H1 (cell line): Measurements from ENCODE around the gene ACADSB. TPM values are rescaled to one million over a fixed set of nuclear protein-coding genes. Genes with fewer than 3 reads are reported as not detected.

Experiments used
- CTCF ChIA-PET: fragments of 300-600 bp; sonication (Branson Sonifier 250); formaldehyde crosslinking; loops from one replicate; lab custom pipeline; 2021; ENCODE audit not compliant: partially characterized antibody; lab: Charles Lee
- POLR2A ChIA-PET: fragments of 300-600 bp; sonication (Branson Sonifier 250); formaldehyde crosslinking; loops from one replicate; lab custom pipeline; 2021; ENCODE audit warnings: inconsistent platforms; ENCODE audit not compliant: partially characterized antibody; lab: Charles Lee
- DNase-seq, 2 experiments: peaks; one replicate each; pipeline versions ENCODE4 v3.0.0 to v3.0.0-alpha.2; 2010 to 2022; ENCODE audit warnings: low spot score in 2 of 2, low read depth in 1 of 2, mixed read lengths in 1 of 2
- FAIRE-seq: peaks from 2 replicates; lab custom pipeline; 2011; peaks lifted over from hg19 to GRCh38; lab: Jason Lieb, UNC
- H2AFZ ChIP-seq: 2 replicates; pipeline ENCODE4 v1.8.1; 2012; ENCODE audit warnings: low read length, inconsistent platforms
- H2AK5ac ChIP-seq: 2 replicates; pipeline ENCODE4 v1.6.1; 2013; ENCODE audit warnings: low read depth, low read length
- H2BK120ac ChIP-seq: replicated peaks from 2 replicates; pipeline ENCODE3; 2013; ENCODE audit warnings: low read depth, low read length, inconsistent platforms
- H2BK12ac ChIP-seq: 2 replicates; pipeline ENCODE4 v1.6.1; 2013; ENCODE audit warnings: low read depth, low read length
- H2BK15ac ChIP-seq: 2 replicates; pipeline ENCODE4 v1.6.1; 2013; ENCODE audit warnings: low read length
- H2BK20ac ChIP-seq: 2 replicates; pipeline ENCODE4 v1.6.1; 2013; ENCODE audit warnings: low read length
- H2BK5ac ChIP-seq: 2 replicates; pipeline ENCODE4 v1.6.1; 2013; ENCODE audit warnings: low read depth, low read length
- H3K14ac ChIP-seq: 2 replicates; pipeline ENCODE4 v1.6.1; 2013; ENCODE audit warnings: inconsistent platforms; ENCODE audit not compliant: insufficient read length
- H3K18ac ChIP-seq: 2 replicates; pipeline ENCODE4 v1.6.1; 2013; ENCODE audit warnings: low read length; ENCODE audit errors: extremely low read depth
- H3K23ac ChIP-seq: 2 replicates; pipeline ENCODE4 v1.6.1; 2013; ENCODE audit warnings: inconsistent platforms; ENCODE audit not compliant: insufficient read length
- H3K23me2 ChIP-seq: 2 replicates; pipeline ENCODE4 v1.6.1; 2013; ENCODE audit warnings: low read depth, low read length
- H3K27ac ChIP-seq: 2 replicates; pipeline ENCODE4 v1.6.1; 2011; ENCODE audit warnings: low read depth, low read length, inconsistent platforms
- H3K27me3 ChIP-seq, 4 experiments: replicated peaks in 1 of 4; 1 replicate in 1 of 4; 2 replicates in 3 of 4; pipeline versions ENCODE4 v1.6.1 to v1.8.1; 2011 to 2013; ENCODE audit warnings: low read length in 3 of 4, mild to moderate bottlenecking in 3 of 4, inconsistent platforms in 2 of 4, mixed read lengths in 2 of 4, moderate library complexity in 1 of 4; ENCODE audit not compliant: control insufficient read depth in 3 of 4, insufficient read depth in 3 of 4; ENCODE audit errors: extremely low read depth in 1 of 4
- H3K36me3 ChIP-seq, 4 experiments: 2 replicates each; pipeline versions ENCODE4 v1.6.1 to v1.8.1; 2011 to 2013; ENCODE audit warnings: mild to moderate bottlenecking in 4 of 4, low read length in 3 of 4, moderate library complexity in 2 of 4, control low read depth in 1 of 4, inconsistent platforms in 1 of 4; ENCODE audit not compliant: insufficient read depth in 4 of 4, control insufficient read depth in 2 of 4
- H3K4ac ChIP-seq: replicated peaks from 2 replicates; pipeline ENCODE3; 2013; ENCODE audit warnings: low read length, low read depth, mixed read lengths, inconsistent platforms; ENCODE audit not compliant: insufficient read length
- H3K4me1 ChIP-seq, 4 experiments: replicated peaks in 1 of 4; 1 replicate in 1 of 4; 2 replicates in 3 of 4; pipeline versions ENCODE4 v1.6.1 to v1.8.1; 2011 to 2013; ENCODE audit warnings: low read length in 3 of 4, inconsistent platforms in 2 of 4, mixed read lengths in 1 of 4; ENCODE audit not compliant: insufficient read depth in 4 of 4, control insufficient read depth in 3 of 4
- H3K4me2 ChIP-seq, 2 experiments: 2 replicates each; pipeline versions ENCODE4 v1.6.1 to v1.8.1; 2011 to 2013; ENCODE audit warnings: low read depth in 2 of 2, low read length in 2 of 2, control low read depth in 1 of 2, inconsistent platforms in 1 of 2, mild to moderate bottlenecking in 1 of 2; ENCODE audit not compliant: insufficient read depth in 1 of 2
- H3K4me3 ChIP-seq, 4 experiments: fragments of 200-600, 300-600 bp in 1 of 4; sonication (generic), shearing (Covaris generic), sonication (Bioruptor Twin) in 1 of 4; 2 replicates each; pipeline versions ENCODE4 v1.5.1 to v1.8.1; 2011 to 2016; ENCODE audit warnings: low read length in 4 of 4, low read depth in 3 of 4, control low read depth in 2 of 4, inconsistent platforms in 2 of 4, mild to moderate bottlenecking in 2 of 4, mixed read lengths in 1 of 4, moderate library complexity in 1 of 4; ENCODE audit not compliant: insufficient read depth in 2 of 4; ENCODE audit errors: extremely low read depth in 1 of 4
- H3K56ac ChIP-seq: replicated peaks from 2 replicates; pipeline ENCODE3; 2013; ENCODE audit warnings: low read depth, mild to moderate bottlenecking, mixed read lengths, low read length, inconsistent platforms; ENCODE audit not compliant: insufficient read length
- H3K79me1 ChIP-seq: 2 replicates; pipeline ENCODE4 v1.6.1; 2013; ENCODE audit warnings: low read depth, low read length, control low read depth
- H3K79me2 ChIP-seq, 2 experiments: 2 replicates each; pipeline versions ENCODE4 v1.6.1 to v1.8.1; 2012 to 2013; ENCODE audit warnings: low read length in 2 of 2, mild to moderate bottlenecking in 2 of 2, inconsistent platforms in 1 of 2; ENCODE audit not compliant: insufficient read depth in 2 of 2, control insufficient read depth in 1 of 2
- H3K9ac ChIP-seq, 4 experiments: replicated peaks in 1 of 4; 1 replicate in 1 of 4; 2 replicates in 3 of 4; pipeline versions ENCODE4 v1.6.1 to v1.8.1; 2011 to 2013; ENCODE audit warnings: low read depth in 3 of 4, low read length in 3 of 4, control low read depth in 2 of 4, mild to moderate bottlenecking in 2 of 4, moderate library complexity in 2 of 4, inconsistent platforms in 1 of 4; ENCODE audit errors: extremely low read depth in 1 of 4
- H3K9me3 ChIP-seq, 2 experiments: 2 replicates each; pipeline versions ENCODE4 v1.6.1 to v1.8.1; 2012 to 2013; ENCODE audit warnings: mild to moderate bottlenecking in 2 of 2, moderate library complexity in 2 of 2, control low read depth in 1 of 2, inconsistent platforms in 1 of 2, low read depth in 1 of 2, low read length in 1 of 2, mixed read lengths in 1 of 2; ENCODE audit not compliant: insufficient read depth in 2 of 2
- H4K20me1 ChIP-seq, 2 experiments: replicated peaks in 1 of 2; 2 replicates each; pipeline versions ENCODE3 to v1.8.1; 2011 to 2013; ENCODE audit warnings: inconsistent platforms in 2 of 2, low read length in 2 of 2, mild to moderate bottlenecking in 1 of 2; ENCODE audit not compliant: insufficient read depth in 2 of 2, control insufficient read depth in 1 of 2
- H4K5ac ChIP-seq: 2 replicates; pipeline ENCODE4 v1.6.1; 2013; ENCODE audit warnings: low read length, low read depth, mixed read lengths, inconsistent platforms; ENCODE audit not compliant: insufficient read length
- H4K8ac ChIP-seq: 2 replicates; pipeline ENCODE4 v1.8.0; 2013; ENCODE audit warnings: mild to moderate bottlenecking, moderate library complexity, low read length, inconsistent platforms; ENCODE audit not compliant: insufficient read depth; ENCODE audit errors: extremely low read depth
- H4K91ac ChIP-seq: replicated peaks from 2 replicates; pipeline ENCODE3; 2013; ENCODE audit warnings: low read length, mixed read lengths, inconsistent platforms; ENCODE audit not compliant: insufficient read length
- CREB1 ChIP-seq: IDR thresholded peaks from 2 replicates; pipeline ENCODE4 v1.6.1; 2012; ENCODE audit warnings: inconsistent platforms
- EP300 ChIP-seq, 2 experiments: IDR thresholded peaks; 1 replicate in 1 of 2; 2 replicates in 1 of 2; pipeline ENCODE4 v1.6.1; 2011 to 2012; ENCODE audit warnings: low read depth in 2 of 2, low read length in 2 of 2, mild to moderate bottlenecking in 2 of 2, borderline replicate concordance in 1 of 2, inconsistent platforms in 1 of 2, moderate library complexity in 1 of 2
- WGBS, 2 experiments: shearing (Covaris generic) in 1 of 2; methylation state at CpG; one replicate each; pipeline versions ENCODE4 v1.1.6 to v1.1.7; 2013 to 2015; ENCODE audit warnings: low lambda C conversion rate in 2 of 2, mixed read lengths in 2 of 2, inconsistent platforms in 1 of 2, low coverage in 1 of 2, missing lambda C conversion rate in 1 of 2; ENCODE audit not compliant: insufficient replicate concordance in 2 of 2, insufficient coverage in 1 of 2, insufficient read length in 1 of 2; ENCODE audit errors: extremely low coverage in 1 of 2, missing lambda C conversion rate in 1 of 2; 5-methylcytosine and 5-hydroxymethylcytosine counted together
- polyA plus RNA-seq, 7 experiments: library from polyadenylated mRNA; depleted of rRNA in 3 of 7; stranded (reverse) in 5 of 7; unstranded in 2 of 7; fragments of >200 nt in 5 of 7; fragments of 200-250 nt in 2 of 7; gene quantifications; 1 replicate in 5 of 7; 2 replicates in 1 of 7; 4 replicates in 1 of 7; pipeline versions ENCODE4 v1.2.1 to v1.2.3, GENCODE V29; 2011 to 2013; ENCODE audit warnings: missing spikeins in 2 of 7, mixed read lengths in 2 of 7
- total RNA-seq: library from RNA; stranded (reverse); fragmentation: NEBNext Ultra II Directional; extraction: Animal tissue kit (Norgen Biotek cat#: 25700); gene quantifications from 2 replicates; pipeline ENCODE4 v1.2.1, GENCODE V29; 2021
- TF ChIP-seq, protein P1 (sequence below), 3 experiments: IDR thresholded peaks; 1 replicate in 2 of 3; 2 replicates in 1 of 3; pipeline versions ENCODE4 v1.5.1 to v1.6.1; 2011; ENCODE audit warnings: low read length in 3 of 3, mild to moderate bottlenecking in 3 of 3, inconsistent platforms in 2 of 3, low read depth in 1 of 3, moderate library complexity in 1 of 3; ENCODE audit not compliant: insufficient read depth in 1 of 3; ENCODE audit errors: control extremely low read depth in 1 of 3

Gene ACADSB
- total and polyA plus RNA-seq, 2 of the 8 experiments (the other 6 are each of a cell fraction or from before 2014, with no cell fraction given), result 5.6 to 11.2 TPM

DNA sequence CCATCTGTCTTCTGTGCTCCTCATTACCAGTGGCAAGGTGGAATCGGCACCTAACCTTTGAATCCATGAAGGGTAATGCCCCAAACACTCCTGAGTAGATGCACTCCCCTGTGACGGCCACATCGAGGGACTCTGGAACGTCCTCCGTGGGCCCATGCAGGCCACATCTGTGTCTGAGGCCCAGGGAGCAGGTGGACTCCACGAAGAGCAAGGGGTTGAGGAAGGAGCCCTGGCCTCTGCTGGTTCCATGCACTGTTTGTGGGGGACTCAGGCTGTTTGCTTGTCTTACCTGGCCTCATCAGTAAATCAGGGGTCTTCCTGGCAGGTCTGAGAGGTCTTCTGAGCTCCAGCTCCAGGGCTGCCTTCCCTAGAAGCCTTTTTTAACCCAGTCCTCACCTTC lies 64.4 kb downstream of the ACADSB start:
- Histone ChIP-seq H3K79me2 (no peaks in the 10 kb centered on the region), H4K91ac (no peak overlapping the region), H2BK120ac (no peak overlapping the region), H2BK15ac (no peak overlapping the region), H2BK5ac (no peak overlapping the region), H4K8ac (no peak overlapping the region), H3K14ac (no peak overlapping the region), H3K9ac (no peak overlapping the region), H3K23ac (no peak overlapping the region), H3K4me2 (no peak overlapping the region), H3K18ac (no peak overlapping the region), H2BK20ac (no peak overlapping the region)
- DNase-seq, result no peak
- TF ChIP-seq CREB1, result no peak
- TF ChIP-seq EP300 (IDR thresholded peaks at IDR 0.05; ENCODE audit: borderline replicate concordance in 1 of 2, low read depth in 2 of 2, low read length in 2 of 2), result no peak
- TF ChIP-seq, protein P1, sequence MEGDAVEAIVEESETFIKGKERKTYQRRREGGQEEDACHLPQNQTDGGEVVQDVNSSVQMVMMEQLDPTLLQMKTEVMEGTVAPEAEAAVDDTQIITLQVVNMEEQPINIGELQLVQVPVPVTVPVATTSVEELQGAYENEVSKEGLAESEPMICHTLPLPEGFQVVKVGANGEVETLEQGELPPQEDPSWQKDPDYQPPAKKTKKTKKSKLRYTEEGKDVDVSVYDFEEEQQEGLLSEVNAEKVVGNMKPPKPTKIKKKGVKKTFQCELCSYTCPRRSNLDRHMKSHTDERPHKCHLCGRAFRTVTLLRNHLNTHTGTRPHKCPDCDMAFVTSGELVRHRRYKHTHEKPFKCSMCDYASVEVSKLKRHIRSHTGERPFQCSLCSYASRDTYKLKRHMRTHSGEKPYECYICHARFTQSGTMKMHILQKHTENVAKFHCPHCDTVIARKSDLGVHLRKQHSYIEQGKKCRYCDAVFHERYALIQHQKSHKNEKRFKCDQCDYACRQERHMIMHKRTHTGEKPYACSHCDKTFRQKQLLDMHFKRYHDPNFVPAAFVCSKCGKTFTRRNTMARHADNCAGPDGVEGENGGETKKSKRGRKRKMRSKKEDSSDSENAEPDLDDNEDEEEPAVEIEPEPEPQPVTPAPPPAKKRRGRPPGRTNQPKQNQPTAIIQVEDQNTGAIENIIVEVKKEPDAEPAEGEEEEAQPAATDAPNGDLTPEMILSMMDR (IDR thresholded peaks at IDR 0.05; ENCODE audit: control extremely low read depth in 1 of 3, insufficient read depth in 1 of 3, low read depth in 1 of 3, low read length in 3 of 3), result no peak
- TF ChIP-seq, all 59 proteins: peak for 0
- Histone ChIP-seq H3K27me3 (no peaks in the 10 kb centered on the region), H3K56ac (no peak overlapping the region), H3K9me3 (no peaks in the 10 kb centered on the region), H3K23me2 (peaks cover 2% of the 10 kb centered on the region; the same call in 1 of the 2 replicates), H2AK5ac (no peak overlapping the region), H2BK12ac (no peak overlapping the region), H3K79me1 (no peaks in the 10 kb centered on the region), H3K4me1 (peaks cover 0 to 4% (median 3%) of the 10 kb centered on the region in 4 experiments; a peak in 4 of 7 replicates), H4K5ac (no peak overlapping the region), H2AFZ (no peak overlapping the region), H3K4me3 (no peak overlapping the region), H3K27ac (no peak overlapping the region), H3K36me3 (no peaks in the 10 kb centered on the region), H4K20me1 (no peaks in the 10 kb centered on the region), H3K4ac (no peak overlapping the region)
- ChIA-PET CTCF (interaction anchor here (1.1 to 1.4 kb wide), 2 partner anchors 25 to 40 kb away, joined by 3 read pairs; no protein-coding TSS in a partner anchor), POLR2A (interaction anchor here (1.1 kb wide), 1 partner anchor 9 kb away, joined by 3 read pairs; no protein-coding TSS in a partner anchor)
- WGBS, 2 experiments, result 80% methylated on average over 6 of the region's 6 CpGs; no CpG with 5 or more reads in 1 of the 2 experiments
- FAIRE-seq, result no peak
